GM13977 (cell line): ENCODE data around the gene SDCBP2.
A peak's percentile ranks its signal among the peaks of the same experiment; 100 is the strongest.

Experiments
- DNase-seq: peaks from one replicate; pipeline ENCODE4 v3.0.0; 2012; ENCODE audit warnings: low spot score
- CTCF ChIP-seq: IDR thresholded peaks from 2 replicates; pipeline ENCODE4 v1.5.1; 2012; ENCODE audit warnings: mild to moderate bottlenecking, control low read depth; ENCODE audit not compliant: insufficient read depth; ENCODE audit errors: extremely low read depth, missing control alignments
- in situ Hi-C: fragments of 300-500 bp; cut with MboI; formaldehyde crosslinking; loops from one replicate; pipeline ENCODE4 v1.12.0; 2022; ENCODE audit warnings: low sequenced_read_pairs, low pct_unique_long_range_greater_than_20kb, mixed read lengths, inconsistent platforms; ENCODE audit not compliant: unreplicated experiment

Gene SDCBP2

GRCh38 chr20:1269850-1270249, 59.1 kb downstream of the SDCBP2 start:
- in situ Hi-C loops, result no loop called here
- TF ChIP-seq CTCF, result no peak
- no peak for DNase-seq

GRCh38 chr20:1269235-1269634, 59.7 kb downstream of the SDCBP2 start:
- no peak for TF ChIP-seq CTCF
- no peak for DNase-seq
- in situ Hi-C loops, result no loop called here

GRCh38 chr20:1267809-1268374, 61.0 kb downstream of the SDCBP2 start:
- in situ Hi-C loops, result no loop called here
- TF ChIP-seq CTCF, result no peak
- no peak for DNase-seq

GRCh38 chr20:1267161-1267560, 61.8 kb downstream of the SDCBP2 start:
- DNase-seq, result no peak
- in situ Hi-C loops, result no loop called here
- TF ChIP-seq CTCF, result no peak

- TF ChIP-seq CTCF, result no peak
- DNase-seq, result peak; percentile 84
- in situ Hi-C loops, result no loop called here
Observed at GRCh38 chr20:1266167-1266973, 62.6 kb downstream of the SDCBP2 start, which contains the start of gene SNPH. SNPH (plus strand) TSS chr20:1266294; CDS start chr20:1296240, 29,946 bp downstream.

- TF ChIP-seq CTCF, result no peak
- in situ Hi-C loops, result no loop called here
- no peak for DNase-seq
Observed at GRCh38 chr20:1265916-1266166, 63.1 kb downstream of the SDCBP2 start.
